HFFc6 (cell line): ENCODE results near the gene PRPF18. TPM values are rescaled to one million over a fixed set of nuclear protein-coding genes. Genes with fewer than 3 reads are reported as not detected.
A peak's percentile ranks its signal among the peaks of the same experiment; 100 is the strongest.

ENCODE experiments used
- DNase-seq: peaks from one replicate; pipeline ENCODE4 v3.0.0-alpha.2; 2018
- H3K27ac Mint-ChIP-seq: 2 replicates; pipeline ENCODE4 v1.8.0; 2020; ENCODE audit warnings: mild to moderate bottlenecking, mixed read lengths
- H3K27me3 Mint-ChIP-seq: 2 replicates; pipeline ENCODE4 v1.8.0; 2021; ENCODE audit warnings: mild to moderate bottlenecking, moderate library complexity, mixed read lengths; ENCODE audit not compliant: insufficient read depth
- H3K36me3 Mint-ChIP-seq: 2 replicates; pipeline ENCODE4 v1.8.0; 2021; ENCODE audit warnings: low read depth, mixed read lengths
- H3K4me1 Mint-ChIP-seq: 2 replicates; pipeline ENCODE4 v1.8.0; 2020; ENCODE audit warnings: low read depth, mixed read lengths
- H3K4me3 Mint-ChIP-seq: 2 replicates; pipeline ENCODE4 v1.8.0; 2020; ENCODE audit warnings: mild to moderate bottlenecking, moderate library complexity, mixed read lengths
- H3K9me3 Mint-ChIP-seq: 2 replicates; pipeline ENCODE4 v1.8.0; 2020; ENCODE audit warnings: mild to moderate bottlenecking, mixed read lengths
- CTCF ChIP-seq: fragments of 200-600 bp; sonication (generic); IDR thresholded peaks from 2 replicates; pipeline ENCODE4 v1.5.0; 2021; ENCODE audit warnings: antibody characterized with exemption, mild to moderate bottlenecking
- total RNA-seq, 6 experiments: library from RNA; stranded (reverse); fragmentation: NEBNext Ultra II Directional; extraction: Animal tissue kit (Norgen Biotek cat#: 25700); gene quantifications; 2 replicates in 1 of 6; 3 replicates in 5 of 6; pipeline ENCODE4 v1.2.3, GENCODE V29; 2021

Gene PRPF18
- total RNA-seq, 6 experiments from 2014 or later, result 21.9 to 24.8 (median 23.0) TPM

GRCh38 chr10:13571541-13571940 is 15.2 kb upstream of the PRPF18 start:
- no peak overlapping the region for H3K4me3 Mint-ChIP-seq
- peaks cover 23% of the 10 kb centered on the region for H3K27me3 Mint-ChIP-seq
- H3K4me1 Mint-ChIP-seq, result 0 out of 2 replicates have a peak, but pooled peaks cover 10% of the 10 kb centered on the region
- H3K9me3 Mint-ChIP-seq, result peaks cover 8% of the 10 kb centered on the region; the same call in 1 of the 2 replicates
- DNase-seq, result no peak
- H3K27ac Mint-ChIP-seq, result no peak overlapping the region
- H3K36me3 Mint-ChIP-seq, result no peaks in the 10 kb centered on the region
- TF ChIP-seq CTCF, result no peak

- Mint-ChIP-seq H3K27ac (no peak overlapping the region), H3K4me1 (0 out of 2 replicates have a peak, but pooled peaks cover 10% of the 10 kb centered on the region), H3K9me3 (peaks cover 8% of the 10 kb centered on the region; the same call in 1 of the 2 replicates), H3K4me3 (peak overlapping the region; percentile 1; the same call in 1 of the 2 replicates), H3K27me3 (peaks cover 26% of the 10 kb centered on the region), H3K36me3 (no peaks in the 10 kb centered on the region)
- DNase-seq, result no peak
- no peak for TF ChIP-seq CTCF
Measured at GRCh38 chr10:13573960-13574359, 12.8 kb upstream of the PRPF18 start.

- no peak for DNase-seq
- Mint-ChIP-seq H3K27me3 (peaks cover 18% of the 10 kb centered on the region), H3K36me3 (peaks cover 10% of the 10 kb centered on the region; the same call in 1 of the 2 replicates), H3K27ac (no peak overlapping the region), H3K9me3 (no peaks in the 10 kb centered on the region), H3K4me3 (no peak overlapping the region), H3K4me1 (peaks cover 26% of the 10 kb centered on the region)
- no peak for TF ChIP-seq CTCF
Measured at GRCh38 chr10:13585195-13585751, 1.5 kb upstream of the PRPF18 start.

- no peak for TF ChIP-seq CTCF
- Mint-ChIP-seq H3K36me3 (peaks cover 10% of the 10 kb centered on the region; the same call in 1 of the 2 replicates), H3K27me3 (peaks cover 11% of the 10 kb centered on the region), H3K27ac (no peak overlapping the region), H3K4me3 (no peak overlapping the region), H3K4me1 (peaks cover 26% of the 10 kb centered on the region), H3K9me3 (no peaks in the 10 kb centered on the region)
- no peak for DNase-seq
Measured at GRCh38 chr10:13585943-13586342, 822 bp upstream of the PRPF18 start.

GRCh38 chr10:13587391-13587790 is 626 bp downstream of the PRPF18 start:
- Mint-ChIP-seq H3K9me3 (no peaks in the 10 kb centered on the region), H3K4me3 (peak overlapping the region; percentile 100), H3K27me3 (peaks cover 5% of the 10 kb centered on the region; the same call in 1 of the 2 replicates), H3K27ac (peak overlapping the region; percentile 87), H3K4me1 (peaks cover 26% of the 10 kb centered on the region), H3K36me3 (peaks cover 15% of the 10 kb centered on the region)
- no peak for TF ChIP-seq CTCF
- DNase-seq, result no peak
